Cardiac muscle cell (in vitro differentiated cells and primary cell): Measurements from ENCODE around the gene CABLES2. TPM values are rescaled to one million over a fixed set of nuclear protein-coding genes. Genes with fewer than 3 reads are reported as not detected.

Source experiments
- DNase-seq, 2 donors: peaks; one replicate each; pipeline versions ENCODE4 v3.0.0 to v3.0.0-alpha.2; 2010 to 2017; ENCODE audit warnings: low read depth in 1 of 2, low spot score in 1 of 2
- H3K27ac ChIP-seq: fragments of 200-600 bp; sonication (generic); 2 replicates; pipeline ENCODE4 v1.5.1; 2016
- H3K27me3 ChIP-seq: fragments of 200-600 bp; sonication (generic); 2 replicates; pipeline ENCODE4 v1.6.0; 2016; ENCODE audit warnings: control low read depth
- H3K36me3 ChIP-seq: fragments of 200-600 bp; sonication (generic); 2 replicates; pipeline ENCODE4 v1.5.1; 2016; ENCODE audit warnings: control low read depth
- H3K4me1 ChIP-seq: fragments of 200-600 bp; sonication (generic); 2 replicates; pipeline ENCODE4 v1.8.1; 2017; ENCODE audit warnings: low read depth, mild to moderate bottlenecking, mixed run types
- H3K4me3 ChIP-seq: fragments of 200-600 bp; sonication (generic); 2 replicates; pipeline ENCODE4 v1.5.1; 2016; ENCODE audit warnings: mild to moderate bottlenecking
- H3K9me3 ChIP-seq: fragments of 200-600 bp; sonication (generic); 2 replicates; pipeline ENCODE4 v1.5.1; 2017; ENCODE audit warnings: low read depth, mild to moderate bottlenecking, control low read depth
- CTCF ChIP-seq: IDR thresholded peaks from 2 replicates; pipeline ENCODE4 v1.5.1; 2012; ENCODE audit warnings: low read depth, mild to moderate bottlenecking, low read length
- polyA plus RNA-seq: library from polyadenylated mRNA; unstranded; fragments of >200 nt; fragmentation: Nextera tagmentation; extraction: Ambion mirVana; gene quantifications from 2 replicates; pipeline ENCODE4 v1.2.1, GENCODE V29; 2016
- total RNA-seq: library from RNA; depleted of rRNA; stranded (reverse); fragments of >200 nt; gene quantifications from 2 replicates; pipeline ENCODE4 v1.2.3, GENCODE V29; 2016

Gene CABLES2
- total and polyA plus RNA-seq, 2 experiments from 2014 or later: 17.9 to 21.4 TPM

- peaks cover 10% of the 10 kb centered on the region for H3K36me3 ChIP-seq
- no peak for TF ChIP-seq CTCF
- H3K4me1 ChIP-seq: peaks cover 17% of the 10 kb centered on the region
- H3K4me3 ChIP-seq: no peak overlapping the region
- H3K27me3 ChIP-seq: no peaks in the 10 kb centered on the region
- no peaks in the 10 kb centered on the region for H3K9me3 ChIP-seq
- H3K27ac ChIP-seq: no peak overlapping the region
- DNase-seq: no peak
Measured at GRCh38 chr20:62351469-62352401, 55.4 kb downstream of the CABLES2 start.

GRCh38 chr20:62350629-62351422 is 56.3 kb downstream of the CABLES2 start:
- Histone ChIP-seq H3K4me1 (peaks cover 8% of the 10 kb centered on the region), H3K36me3 (peaks cover 16% of the 10 kb centered on the region), H3K4me3 (no peak overlapping the region), H3K9me3 (no peaks in the 10 kb centered on the region), H3K27ac (no peak overlapping the region), H3K27me3 (no peaks in the 10 kb centered on the region)
- no peak for TF ChIP-seq CTCF
- DNase-seq: no peak

GRCh38 chr20:62350098-62350628 is 56.9 kb downstream of the CABLES2 start:
- no peak for DNase-seq
- peaks cover 16% of the 10 kb centered on the region for H3K36me3 ChIP-seq
- no peaks in the 10 kb centered on the region for H3K27me3 ChIP-seq
- peaks cover 1% of the 10 kb centered on the region for H3K4me1 ChIP-seq
- H3K4me3 ChIP-seq: no peak overlapping the region
- TF ChIP-seq CTCF: no peak
- no peak overlapping the region for H3K27ac ChIP-seq
- H3K9me3 ChIP-seq: no peaks in the 10 kb centered on the region

GRCh38 chr20:62349556-62350097 is 57.5 kb downstream of the CABLES2 start:
- Histone ChIP-seq H3K36me3 (peaks cover 16% of the 10 kb centered on the region), H3K4me3 (no peak overlapping the region), H3K27ac (no peak overlapping the region), H3K9me3 (no peaks in the 10 kb centered on the region), H3K27me3 (no peaks in the 10 kb centered on the region), H3K4me1 (no peaks in the 10 kb centered on the region)
- no peak for TF ChIP-seq CTCF
- DNase-seq: no peak

GRCh38 chr20:62348604-62349003 is 58.5 kb downstream of the CABLES2 start:
- H3K36me3 ChIP-seq: peaks cover 16% of the 10 kb centered on the region
- TF ChIP-seq CTCF: no peak

More at GRCh38 chr20:62348604-62349003, 58.5 kb downstream of the CABLES2 start:
- H3K27ac ChIP-seq: no peak overlapping the region
- H3K4me1 ChIP-seq: no peaks in the 10 kb centered on the region
- H3K9me3 ChIP-seq: no peaks in the 10 kb centered on the region
- H3K4me3 ChIP-seq: no peak overlapping the region
- DNase-seq: no peak
- H3K27me3 ChIP-seq: no peaks in the 10 kb centered on the region
